Left cardiac atrium (tissue), 4 donors: ENCODE results near the gene CDC37. TPM values are rescaled to one million over a fixed set of nuclear protein-coding genes. Genes with fewer than 3 reads are reported as not detected.
"Not testable (repeated sequence)": the region's sequence is repeated elsewhere in the genome, so short reads cannot be mapped to it uniquely, and the experiment has no call there.

ENCODE experiments used
- ATAC-seq, 2 donors: fragments of 200-7000 bp; cut with Tn5 transposase; one replicate each; pipeline ENCODE4 v1.9.1; 2020; ENCODE audit warnings: mild to moderate bottlenecking in 2 of 2, moderate library complexity in 2 of 2
- DNase-seq: peaks from one replicate; pipeline ENCODE4 v3.0.0-alpha.2; 2020
- intact Hi-C, 2 donors: fragments of 100-400 bp; cut with DNase I; formaldehyde crosslinking; loops; one replicate each; pipeline versions ENCODE4 v1.14.1 to v1.15.1; 2022 to 2023
- total RNA-seq, 2 donors: library from RNA; stranded (reverse); fragmentation: NEBNext Ultra II Directional; extraction: Animal tissue kit (Norgen Biotek cat#: 25700); gene quantifications; one replicate each; pipeline ENCODE4 v1.2.1, GENCODE V29; 2021
- donor health status: DM: no; HTN: yes; CAD: no.
- donor health status: DM: no; HTN: yes; CAD: no; lungs with severe emphysema.
- donor health status: DM: yes; HTN: yes; CAD: no.
- donor health status: Dilated cardiomyopathy.

Gene CDC37
- total RNA-seq, 2 donors from 2014 or later = 130 to 156 TPM

- DNase-seq (no peak), ATAC-seq (no peak)
- intact Hi-C loops = loop anchor here in 1 of 2 donors (2.0 kb wide), 1 partner anchor 17 kb away; no protein-coding TSS in a partner anchor
These were observed 18.1 kb upstream of the CDC37 start for GRCh38 chr19:10421240-10422045.

- ATAC-seq = no peak
- intact Hi-C loops = no loop called here
- no peak for DNase-seq
These were observed 17.3 kb upstream of the CDC37 start, which contains the start of gene PDE4A for GRCh38 chr19:10420444-10421239. Gene PDE4A (plus strand): TSS chr19:10420538. CDS start chr19:10420765, 227 bp downstream.

GRCh38 chr19:10419646-10420443 is 16.5 kb upstream of the CDC37 start:
- intact Hi-C loops = no loop called here

GRCh38 chr19:10419200-10419645 is 15.9 kb upstream of the CDC37 start:
- intact Hi-C loops = no loop called here
- DNase-seq = no peak
- ATAC-seq = no peak

More at GRCh38 chr19:10419646-10420443, 16.5 kb upstream of the CDC37 start:
- no peak for ATAC-seq
- DNase-seq = no peak

GRCh38 chr19:10418485-10419199 is 15.3 kb upstream of the CDC37 start:
- ATAC-seq = no peak
- intact Hi-C loops = no loop called here

GRCh38 chr19:10418235-10418484 is 14.8 kb upstream of the CDC37 start:
- intact Hi-C loops = no loop called here
- DNase-seq (no peak), ATAC-seq (no peak)

More at GRCh38 chr19:10418485-10419199, 15.3 kb upstream of the CDC37 start:
- no peak for DNase-seq

GRCh38 chr19:10417541-10418234 is 14.3 kb upstream of the CDC37 start:
- ATAC-seq (no peak), DNase-seq (no peak)
- intact Hi-C loops = no loop called here

GRCh38 chr19:10416380-10417257 is 13.3 kb upstream of the CDC37 start:
- ATAC-seq (peak; percentile 81 to 84), DNase-seq (peak; percentile 88)
- intact Hi-C loops = no loop called here

GRCh38 chr19:10416083-10416379 is 12.7 kb upstream of the CDC37 start:
- ATAC-seq = no peak
- DNase-seq = no peak
- intact Hi-C loops = no loop called here

GRCh38 chr19:10412257-10412977 is 9.1 kb upstream of the CDC37 start:
- DNase-seq (no peak), ATAC-seq (no peak)
- intact Hi-C loops = no loop called here

- intact Hi-C loops, DNase-seq, ATAC-seq: not testable (repeated sequence)
These were observed 7.9 kb upstream of the CDC37 start for GRCh38 chr19:10411224-10411623.

GRCh38 chr19:10408511-10409283 is 5.4 kb upstream of the CDC37 start:
- intact Hi-C loops = no loop called here
- ATAC-seq (peak in 1 of 2 donors; percentile 24), DNase-seq (no peak)

GRCh38 chr19:10407096-10407495 is 3.8 kb upstream of the CDC37 start:
- intact Hi-C loops = no loop called here
- ATAC-seq (no peak), DNase-seq (no peak)

- DNase-seq (no peak), ATAC-seq (no peak)
- intact Hi-C loops = no loop called here
These were observed 2.8 kb upstream of the CDC37 start for GRCh38 chr19:10406191-10406590.

- no peak for DNase-seq
- no peak for ATAC-seq
- intact Hi-C loops = loop anchor here in 1 of 2 donors (2.0 kb wide), 1 partner anchor 18 kb away; no protein-coding TSS in a partner anchor
These were observed 1.8 kb upstream of the CDC37 start for GRCh38 chr19:10404888-10405820.
